ENCODE data around the gene SFRP5. TPM values are rescaled to one million over a fixed set of nuclear protein-coding genes. Genes with fewer than 3 reads are reported as not detected.

SFRP5 gene
- total RNA-seq, 2 donors from 2014 or later = not detected

DNA sequence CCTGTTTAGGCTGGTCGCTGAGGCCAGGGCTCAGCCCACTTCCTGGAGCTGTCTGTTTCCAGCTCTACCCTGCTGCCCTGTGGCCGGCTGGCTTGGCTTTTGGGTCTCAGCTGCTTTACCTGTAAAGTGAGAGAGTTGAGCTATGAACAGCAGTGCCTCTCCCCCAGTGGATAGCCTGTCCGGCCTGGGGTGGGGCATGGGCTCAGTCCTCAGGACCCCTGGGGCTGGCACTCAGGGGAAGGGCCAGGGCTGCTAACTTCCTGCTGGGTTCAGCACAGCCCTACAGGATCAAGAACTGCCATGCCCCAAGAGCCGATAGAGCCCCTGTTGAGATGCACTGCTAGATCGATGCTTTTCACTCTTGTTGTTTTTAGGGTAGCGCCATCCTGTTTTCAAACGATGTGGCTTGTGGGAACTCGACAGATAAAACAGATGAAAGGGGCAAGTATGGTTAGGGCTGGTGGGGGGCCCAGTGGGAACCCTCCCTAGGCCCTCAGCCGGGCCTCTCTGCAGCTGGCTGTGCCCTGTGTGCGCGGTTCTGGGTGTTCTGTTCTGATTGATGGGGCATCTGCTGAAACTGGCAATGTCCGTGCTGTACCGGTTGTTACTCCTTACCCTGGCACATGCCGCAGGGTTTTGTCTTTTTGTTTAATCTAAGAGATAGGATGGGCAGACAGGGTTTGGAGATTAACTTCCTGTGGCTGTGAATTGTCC, 10.0 kb upstream of the SFRP5 start:
- H3K9me3 ChIP-seq (ENCODE audit: control insufficient read depth, low read length, poor library complexity, severe bottlenecking) = no peaks in the 10 kb centered on the region
- Mint-ChIP-seq H3K27ac (peak overlapping the region; percentile 72), H3K36me3 (ENCODE audit: low read depth) (no peaks in the 10 kb centered on the region), H3K4me1 (peaks cover 23% of the 10 kb centered on the region), H3K27me3 (no peaks in the 10 kb centered on the region), H3K4me3 (peak overlapping the region; percentile 58)
- no peak for DNase-seq
- ATAC-seq = peak; percentile 70

GRCh38 chr10:97780841-97781617, 9.2 kb upstream of the SFRP5 start:
- no peaks in the 10 kb centered on the region for H3K9me3 ChIP-seq (ENCODE audit: control insufficient read depth, low read length, poor library complexity, severe bottlenecking)
- Mint-ChIP-seq H3K27ac (peak overlapping the region; percentile 66), H3K4me3 (peak overlapping the region; percentile 33), H3K27me3 (no peaks in the 10 kb centered on the region), H3K36me3 (ENCODE audit: low read depth) (no peaks in the 10 kb centered on the region), H3K4me1 (peaks cover 23% of the 10 kb centered on the region)
- DNase-seq (no peak), ATAC-seq (no peak)

DNA sequence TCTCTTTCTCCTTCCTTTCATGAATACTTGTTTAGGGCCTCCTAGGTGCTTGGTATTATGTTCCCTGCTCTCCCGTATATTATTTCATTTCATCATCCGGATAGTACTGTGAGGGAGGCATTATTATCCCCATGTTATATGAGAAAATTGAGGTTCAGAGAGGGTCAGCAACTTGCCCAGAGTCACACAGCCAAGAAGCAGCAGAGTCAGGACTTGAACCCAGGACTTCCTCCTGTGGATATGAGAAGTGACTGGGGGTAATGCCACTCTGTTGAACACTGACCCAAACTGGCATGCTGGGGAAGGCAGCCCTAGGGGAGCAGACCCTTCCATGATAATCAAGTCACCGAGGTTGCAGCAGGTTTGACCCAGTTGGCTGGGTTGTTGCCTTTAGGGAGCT, 8.2 kb upstream of the SFRP5 start:
- ATAC-seq (no peak), DNase-seq (no peak)
- H3K4me3 Mint-ChIP-seq = no peak overlapping the region
- no peaks in the 10 kb centered on the region for H3K27me3 Mint-ChIP-seq
- H3K4me1 Mint-ChIP-seq = peaks cover 23% of the 10 kb centered on the region
- H3K36me3 Mint-ChIP-seq (ENCODE audit: low read depth) = no peaks in the 10 kb centered on the region
- no peaks in the 10 kb centered on the region for H3K9me3 ChIP-seq (ENCODE audit: control insufficient read depth, low read length, poor library complexity, severe bottlenecking)
- H3K27ac Mint-ChIP-seq = no peak overlapping the region

DNA sequence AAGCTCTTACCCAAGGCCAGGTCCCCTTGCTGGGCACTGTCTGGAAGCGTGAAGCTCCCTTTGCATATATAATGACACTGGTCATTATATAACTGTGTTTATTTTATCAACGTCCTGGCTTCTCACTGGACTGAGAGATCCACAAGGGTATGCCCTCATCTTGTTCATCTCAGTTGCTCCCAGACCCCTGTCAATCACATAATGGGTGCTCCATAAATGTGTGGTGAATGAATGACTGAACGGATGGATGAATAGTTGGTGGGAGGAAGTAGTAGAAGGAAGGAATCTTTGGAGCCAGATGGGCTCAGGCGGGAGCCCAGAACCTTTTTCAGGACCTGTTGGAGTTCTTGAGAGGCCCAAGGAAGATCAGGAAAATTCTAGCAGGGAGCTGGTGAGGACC, 7.7 kb upstream of the SFRP5 start:
- no peaks in the 10 kb centered on the region for H3K9me3 ChIP-seq (ENCODE audit: control insufficient read depth, low read length, poor library complexity, severe bottlenecking)
- Mint-ChIP-seq H3K4me3 (no peak overlapping the region), H3K36me3 (ENCODE audit: low read depth) (no peaks in the 10 kb centered on the region), H3K27me3 (no peaks in the 10 kb centered on the region), H3K4me1 (peaks cover 23% of the 10 kb centered on the region), H3K27ac (no peak overlapping the region)
- ATAC-seq (no peak), DNase-seq (no peak)

DNA sequence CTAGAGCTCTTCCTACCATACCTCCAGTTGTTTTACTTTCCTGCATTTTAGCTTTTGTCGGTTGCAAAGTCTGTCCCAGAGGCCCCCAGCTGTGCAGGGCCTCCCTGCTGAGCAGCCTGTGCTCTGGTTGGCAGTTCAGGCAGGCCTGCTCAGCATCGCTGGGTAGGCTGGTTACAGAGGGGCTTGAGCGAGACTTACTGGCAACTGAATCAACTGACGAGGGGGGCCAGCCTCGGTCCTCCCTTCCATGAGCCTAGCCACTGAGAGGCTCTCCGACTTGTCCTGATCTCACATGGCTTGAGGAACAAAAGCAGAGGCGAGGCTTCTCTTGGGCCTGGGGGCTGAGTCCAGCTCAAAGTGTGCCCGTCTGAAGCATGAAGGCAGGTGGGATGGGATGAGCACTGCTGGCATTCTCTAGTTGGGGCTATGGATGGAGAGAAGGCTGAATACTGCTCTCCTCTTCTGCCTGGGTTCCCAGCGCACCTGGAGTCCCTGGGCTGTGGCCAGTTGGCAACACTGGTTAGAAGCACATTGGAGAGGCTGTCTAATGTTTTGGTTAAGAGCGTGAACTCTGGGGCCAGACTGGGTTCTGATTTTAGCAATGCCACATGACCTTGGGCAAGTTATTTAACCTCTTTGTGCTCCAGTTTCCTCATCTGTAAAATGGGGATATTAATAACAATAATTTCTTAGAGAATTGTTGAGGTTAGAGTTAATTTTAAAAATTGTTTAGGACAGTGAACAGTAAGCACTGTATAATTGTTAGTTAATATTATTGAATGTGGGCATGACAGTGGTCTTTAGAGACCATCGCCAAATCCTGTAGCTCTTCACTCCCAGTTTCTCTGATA, 6.9 kb upstream of the SFRP5 start:
- Mint-ChIP-seq H3K4me1 (peaks cover 23% of the 10 kb centered on the region), H3K27me3 (no peaks in the 10 kb centered on the region), H3K4me3 (no peak overlapping the region), H3K36me3 (ENCODE audit: low read depth) (no peaks in the 10 kb centered on the region), H3K27ac (no peak overlapping the region)
- no peaks in the 10 kb centered on the region for H3K9me3 ChIP-seq (ENCODE audit: control insufficient read depth, low read length, poor library complexity, severe bottlenecking)
- no peak for DNase-seq
- no peak for ATAC-seq

DNA sequence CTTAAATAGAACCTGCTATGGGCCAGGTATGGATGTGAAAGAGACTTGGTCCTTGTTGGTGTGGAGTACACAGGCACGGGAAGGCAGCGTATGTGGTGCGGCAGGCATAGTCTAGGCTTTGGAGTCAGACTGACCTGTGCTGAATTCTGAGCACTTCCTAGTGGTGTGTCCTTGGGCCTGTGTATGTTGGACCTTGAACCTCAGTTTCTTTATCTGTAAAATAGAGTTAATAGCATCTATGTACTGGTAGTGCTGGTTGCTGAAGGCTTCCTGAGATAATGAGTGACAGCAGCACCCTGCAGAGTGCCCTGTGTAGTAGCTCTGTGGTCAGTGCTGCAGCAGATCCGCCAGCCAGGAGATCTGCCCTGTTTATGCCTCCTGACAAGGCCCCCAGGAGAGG, 5.3 kb upstream of the SFRP5 start:
- Mint-ChIP-seq H3K27ac (no peak overlapping the region), H3K27me3 (peaks cover 8% of the 10 kb centered on the region), H3K4me3 (no peak overlapping the region), H3K36me3 (ENCODE audit: low read depth) (peaks cover 2% of the 10 kb centered on the region), H3K4me1 (peaks cover 18% of the 10 kb centered on the region)
- DNase-seq (no peak), ATAC-seq (no peak)
- no peaks in the 10 kb centered on the region for H3K9me3 ChIP-seq (ENCODE audit: control insufficient read depth, low read length, poor library complexity, severe bottlenecking)

DNA sequence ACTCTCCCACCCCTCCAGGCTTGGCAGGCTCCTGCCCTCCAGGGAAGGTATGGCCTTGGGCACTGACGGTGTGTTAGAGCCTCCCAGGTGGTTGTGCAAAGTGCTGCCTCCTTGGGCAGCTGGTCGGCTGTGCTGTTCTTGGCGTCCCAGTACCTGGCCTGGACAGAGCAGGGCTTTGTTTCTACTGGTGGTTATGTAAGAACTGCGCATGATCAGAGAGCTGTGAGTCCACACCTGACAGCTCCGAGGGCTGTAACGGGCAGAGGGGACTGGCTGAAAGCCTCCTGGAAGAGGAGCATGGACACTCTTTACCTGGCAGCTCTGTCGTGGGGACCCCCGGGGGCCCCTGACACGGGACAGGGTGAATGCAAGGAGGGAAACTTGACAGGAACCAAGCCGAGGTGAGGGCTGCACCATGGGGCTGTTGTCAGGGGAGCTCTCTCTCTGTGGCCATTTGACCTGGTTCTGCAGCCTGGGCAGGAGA, 3.1 kb upstream of the SFRP5 start:
- H3K9me3 ChIP-seq (ENCODE audit: control insufficient read depth, low read length, poor library complexity, severe bottlenecking) = no peaks in the 10 kb centered on the region
- peaks cover 17% of the 10 kb centered on the region for H3K4me1 Mint-ChIP-seq
- no peak overlapping the region for H3K27ac Mint-ChIP-seq
- H3K4me3 Mint-ChIP-seq = no peak overlapping the region
- H3K27me3 Mint-ChIP-seq = peaks cover 28% of the 10 kb centered on the region
- DNase-seq (no peak), ATAC-seq (no peak)
- peaks cover 3% of the 10 kb centered on the region for H3K36me3 Mint-ChIP-seq (ENCODE audit: low read depth)

- no peak overlapping the region for H3K4me3 Mint-ChIP-seq
- no peaks in the 10 kb centered on the region for H3K9me3 ChIP-seq (ENCODE audit: control insufficient read depth, low read length, poor library complexity, severe bottlenecking)
- H3K27me3 Mint-ChIP-seq = peaks cover 45% of the 10 kb centered on the region
- ATAC-seq (no peak), DNase-seq (no peak)
- peaks cover 3% of the 10 kb centered on the region for H3K36me3 Mint-ChIP-seq (ENCODE audit: low read depth)
- no peak overlapping the region for H3K27ac Mint-ChIP-seq
- H3K4me1 Mint-ChIP-seq = peaks cover 18% of the 10 kb centered on the region
These were observed 1.3 kb upstream of the SFRP5 start for GRCh38 chr10:97773096-97773495.

- DNase-seq (no peak), ATAC-seq (peak; percentile 8)
- H3K9me3 ChIP-seq (ENCODE audit: control insufficient read depth, low read length, poor library complexity, severe bottlenecking) = no peaks in the 10 kb centered on the region
- Mint-ChIP-seq H3K27me3 (peaks cover 52% of the 10 kb centered on the region), H3K36me3 (ENCODE audit: low read depth) (peaks cover 3% of the 10 kb centered on the region), H3K4me3 (peak overlapping the region; percentile 63), H3K27ac (no peak overlapping the region), H3K4me1 (peaks cover 21% of the 10 kb centered on the region)
These were observed 526 bp downstream of the SFRP5 start for GRCh38 chr10:97771055-97771891.

DNA sequence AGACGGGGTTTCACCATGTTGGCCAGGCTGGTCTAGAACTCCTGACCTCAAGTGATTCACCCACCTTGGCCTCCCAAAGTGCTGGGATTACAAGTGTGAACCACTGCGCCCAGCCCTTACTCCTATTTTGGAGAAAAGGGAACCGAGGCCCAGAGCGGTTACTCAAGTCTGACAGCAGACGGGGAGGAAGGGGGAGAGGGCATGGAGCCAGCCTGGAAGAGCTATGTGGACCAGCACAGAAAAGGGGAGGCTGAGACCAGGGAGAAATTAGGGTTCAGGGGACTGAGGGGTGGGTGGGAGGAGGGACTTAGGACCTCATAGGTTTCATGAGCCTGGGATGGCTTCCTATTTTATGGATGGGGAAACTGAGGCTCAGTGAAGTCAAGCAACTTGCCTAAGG, 1.5 kb downstream of the SFRP5 start:
- ATAC-seq = no peak
- no peak overlapping the region for H3K4me3 Mint-ChIP-seq
- no peak for DNase-seq
- H3K4me1 Mint-ChIP-seq = peaks cover 21% of the 10 kb centered on the region
- peaks cover 52% of the 10 kb centered on the region for H3K27me3 Mint-ChIP-seq
- H3K36me3 Mint-ChIP-seq (ENCODE audit: low read depth) = peaks cover 3% of the 10 kb centered on the region
- H3K9me3 ChIP-seq (ENCODE audit: control insufficient read depth, low read length, poor library complexity, severe bottlenecking) = no peaks in the 10 kb centered on the region
- no peak overlapping the region for H3K27ac Mint-ChIP-seq

- Mint-ChIP-seq H3K36me3 (ENCODE audit: low read depth) (peaks cover 5% of the 10 kb centered on the region), H3K4me1 (peaks cover 25% of the 10 kb centered on the region), H3K27me3 (peaks cover 52% of the 10 kb centered on the region), H3K4me3 (no peak overlapping the region), H3K27ac (no peak overlapping the region)
- no peak for DNase-seq
- ATAC-seq = no peak
- H3K9me3 ChIP-seq (ENCODE audit: control insufficient read depth, low read length, poor library complexity, severe bottlenecking) = no peaks in the 10 kb centered on the region
These were observed 3.2 kb downstream of the SFRP5 start for GRCh38 chr10:97768322-97769315.

Data from T-helper 17 cell (primary cell).